ENCODE data around the gene ABHD10. TPM values are rescaled to one million over a fixed set of nuclear protein-coding genes. Genes with fewer than 3 reads are reported as not detected.

ABHD10 gene
- total RNA-seq, 1 donor from 2014 or later = 26.3 TPM

DNA sequence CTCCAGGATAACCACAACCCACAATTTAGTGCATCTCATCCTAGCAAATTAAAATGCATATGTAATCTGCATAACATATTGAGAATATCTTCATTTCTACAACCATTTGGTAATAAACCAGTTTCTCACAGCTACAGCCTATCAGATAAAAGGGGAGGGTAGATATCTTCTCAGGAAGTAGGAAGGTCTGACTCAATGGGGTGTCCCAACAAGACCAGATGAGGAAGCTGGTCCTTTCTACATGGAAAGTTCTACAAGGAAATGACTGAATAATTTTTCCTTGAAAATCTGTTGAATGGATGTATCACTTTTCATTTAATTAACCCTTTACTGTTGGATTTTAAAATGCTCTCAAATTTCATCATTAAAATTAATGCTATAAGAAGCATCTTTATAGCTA lies 38.3 kb downstream of the ABHD10 start:
- peaks cover 6% of the 10 kb centered on the region for H3K9me3 Mint-ChIP-seq (ENCODE audit: low read depth)
- DNase-seq (ENCODE audit: low spot score) = no peak
- peaks cover 14% of the 10 kb centered on the region for H3K4me1 Mint-ChIP-seq (ENCODE audit: low read depth)
- TF ChIP-seq, protein P1, sequence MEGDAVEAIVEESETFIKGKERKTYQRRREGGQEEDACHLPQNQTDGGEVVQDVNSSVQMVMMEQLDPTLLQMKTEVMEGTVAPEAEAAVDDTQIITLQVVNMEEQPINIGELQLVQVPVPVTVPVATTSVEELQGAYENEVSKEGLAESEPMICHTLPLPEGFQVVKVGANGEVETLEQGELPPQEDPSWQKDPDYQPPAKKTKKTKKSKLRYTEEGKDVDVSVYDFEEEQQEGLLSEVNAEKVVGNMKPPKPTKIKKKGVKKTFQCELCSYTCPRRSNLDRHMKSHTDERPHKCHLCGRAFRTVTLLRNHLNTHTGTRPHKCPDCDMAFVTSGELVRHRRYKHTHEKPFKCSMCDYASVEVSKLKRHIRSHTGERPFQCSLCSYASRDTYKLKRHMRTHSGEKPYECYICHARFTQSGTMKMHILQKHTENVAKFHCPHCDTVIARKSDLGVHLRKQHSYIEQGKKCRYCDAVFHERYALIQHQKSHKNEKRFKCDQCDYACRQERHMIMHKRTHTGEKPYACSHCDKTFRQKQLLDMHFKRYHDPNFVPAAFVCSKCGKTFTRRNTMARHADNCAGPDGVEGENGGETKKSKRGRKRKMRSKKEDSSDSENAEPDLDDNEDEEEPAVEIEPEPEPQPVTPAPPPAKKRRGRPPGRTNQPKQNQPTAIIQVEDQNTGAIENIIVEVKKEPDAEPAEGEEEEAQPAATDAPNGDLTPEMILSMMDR (IDR thresholded peaks at IDR 0.05) = no peak
- no peaks in the 10 kb centered on the region for H3K36me3 Mint-ChIP-seq (ENCODE audit: low read depth)
- no peak overlapping the region for H3K4me3 Mint-ChIP-seq (ENCODE audit: unreplicated experiment)
- H3K27me3 Mint-ChIP-seq (ENCODE audit: low read depth) = no peaks in the 10 kb centered on the region
- H3K27ac Mint-ChIP-seq (ENCODE audit: unreplicated experiment) = no peak overlapping the region

DNA sequence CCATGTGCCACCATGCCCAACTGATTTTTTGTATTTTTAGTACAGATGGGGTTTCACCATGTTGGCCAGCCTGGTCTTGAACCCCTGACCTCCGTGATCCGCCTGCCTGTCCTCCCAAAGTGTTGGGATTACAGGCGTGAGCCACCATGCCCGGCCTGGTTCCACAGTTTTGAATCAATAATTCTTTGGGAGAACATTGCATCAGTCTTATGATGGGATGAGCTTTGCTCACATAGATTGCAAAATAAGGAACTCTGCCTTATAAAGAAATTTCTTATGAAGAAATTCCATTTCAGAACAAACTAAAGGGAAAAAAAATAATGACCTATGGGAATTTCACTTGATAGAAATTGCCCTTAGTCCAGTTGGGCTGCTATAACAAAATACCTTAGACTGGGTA lies 39.9 kb downstream of the ABHD10 start:
- Mint-ChIP-seq H3K27me3 (ENCODE audit: low read depth) (no peaks in the 10 kb centered on the region), H3K4me3 (ENCODE audit: unreplicated experiment) (no peak overlapping the region)
- TF ChIP-seq, protein P1 (IDR thresholded peaks at IDR 0.05) = no peak

DNA sequence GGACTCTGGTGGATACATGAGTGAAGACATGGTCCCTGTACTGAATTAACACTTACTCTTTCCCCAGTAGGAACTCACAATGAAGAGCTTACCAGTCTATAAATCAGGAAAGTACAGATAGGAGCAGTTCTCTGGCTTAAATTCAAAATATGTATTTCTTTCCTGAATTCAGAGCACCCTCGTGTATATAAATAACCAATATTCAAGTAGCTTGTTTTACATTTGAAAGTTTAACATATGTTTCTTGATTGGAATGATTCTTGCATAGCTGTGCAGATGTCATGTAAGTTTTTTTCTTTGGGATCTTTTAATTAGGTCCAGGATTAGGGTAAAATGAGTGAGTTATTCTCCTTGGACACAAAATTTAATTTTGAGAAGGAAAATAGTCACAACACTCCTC lies 40.9 kb downstream of the ABHD10 start:
- TF ChIP-seq, protein P1 (IDR thresholded peaks at IDR 0.05) = no peak
- H3K4me3 Mint-ChIP-seq (ENCODE audit: unreplicated experiment) = no peak overlapping the region
- no peaks in the 10 kb centered on the region for H3K36me3 Mint-ChIP-seq (ENCODE audit: low read depth)
- peaks cover 7% of the 10 kb centered on the region for H3K9me3 Mint-ChIP-seq (ENCODE audit: low read depth)
- no peak overlapping the region for H3K27ac Mint-ChIP-seq (ENCODE audit: unreplicated experiment)
- H3K27me3 Mint-ChIP-seq (ENCODE audit: low read depth) = no peaks in the 10 kb centered on the region
- no peaks in the 10 kb centered on the region for H3K4me1 Mint-ChIP-seq (ENCODE audit: low read depth)
- no peak for DNase-seq (ENCODE audit: low spot score)

More for the DNA sequence above, 39.9 kb downstream of the ABHD10 start:
- DNase-seq (ENCODE audit: low spot score) = no peak
- Mint-ChIP-seq H3K4me1 (ENCODE audit: low read depth) (peaks cover under 1% of the 10 kb centered on the region), H3K9me3 (ENCODE audit: low read depth) (peaks cover 7% of the 10 kb centered on the region), H3K27ac (ENCODE audit: unreplicated experiment) (no peak overlapping the region), H3K36me3 (ENCODE audit: low read depth) (no peaks in the 10 kb centered on the region)

DNA sequence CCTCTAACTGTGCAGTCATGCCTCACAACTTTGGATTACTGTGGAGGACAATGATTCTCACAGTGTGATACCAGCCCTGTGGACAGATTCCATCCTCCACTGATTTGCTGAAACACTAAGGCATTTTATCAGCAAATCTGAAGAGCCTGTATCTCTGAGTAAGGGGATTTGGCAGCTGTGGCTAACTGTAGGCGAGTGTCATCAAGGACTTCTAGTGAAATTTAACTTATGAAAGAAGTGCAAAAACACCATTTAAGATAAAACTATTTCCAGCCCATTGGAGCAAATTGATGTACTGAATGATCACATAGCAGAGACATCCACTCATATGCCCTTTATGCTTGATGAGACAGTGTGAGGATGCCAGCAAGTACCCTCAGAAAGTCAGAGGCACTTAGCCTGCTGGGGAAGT lies 41.9 kb downstream of the ABHD10 start:
- no peak for DNase-seq (ENCODE audit: low spot score)
- H3K27me3 Mint-ChIP-seq (ENCODE audit: low read depth) = no peaks in the 10 kb centered on the region
- no peak overlapping the region for H3K27ac Mint-ChIP-seq (ENCODE audit: unreplicated experiment)
- no peaks in the 10 kb centered on the region for H3K4me1 Mint-ChIP-seq (ENCODE audit: low read depth)
- TF ChIP-seq, protein P1 (IDR thresholded peaks at IDR 0.05) = no peak
- no peak overlapping the region for H3K4me3 Mint-ChIP-seq (ENCODE audit: unreplicated experiment)
- H3K36me3 Mint-ChIP-seq (ENCODE audit: low read depth) = no peaks in the 10 kb centered on the region
- peaks cover 7% of the 10 kb centered on the region for H3K9me3 Mint-ChIP-seq (ENCODE audit: low read depth)

DNA sequence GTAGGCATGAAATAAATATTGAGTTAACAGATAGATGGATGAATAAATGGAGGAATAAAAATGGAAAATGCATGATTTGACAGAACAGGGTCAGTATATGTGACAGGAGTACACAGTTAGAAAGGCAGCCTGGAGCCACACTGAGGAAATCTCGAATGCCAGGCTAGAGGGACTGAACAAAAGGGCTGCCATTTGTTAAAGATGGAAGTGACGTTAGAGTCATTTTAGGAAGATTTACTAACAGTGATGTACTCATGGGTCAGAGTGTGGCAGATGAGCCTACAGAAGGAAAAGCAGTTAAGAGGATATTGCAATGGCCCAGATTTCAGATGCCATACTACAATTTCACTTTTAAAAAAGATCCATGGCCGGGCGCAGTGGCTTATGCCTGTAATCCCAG lies 48.3 kb downstream of the ABHD10 start:
- H3K4me3 Mint-ChIP-seq (ENCODE audit: unreplicated experiment) = no peak overlapping the region
- DNase-seq (ENCODE audit: low spot score) = no peak
- H3K27me3 Mint-ChIP-seq (ENCODE audit: low read depth) = no peaks in the 10 kb centered on the region
- peaks cover under 1% of the 10 kb centered on the region for H3K9me3 Mint-ChIP-seq (ENCODE audit: low read depth)
- H3K36me3 Mint-ChIP-seq (ENCODE audit: low read depth) = no peaks in the 10 kb centered on the region
- no peak overlapping the region for H3K27ac Mint-ChIP-seq (ENCODE audit: unreplicated experiment)
- TF ChIP-seq, protein P1 (IDR thresholded peaks at IDR 0.05) = no peak
- H3K4me1 Mint-ChIP-seq (ENCODE audit: low read depth) = no peaks in the 10 kb centered on the region

Measured in chondrocyte (in vitro differentiated cells).